Measurements from ENCODE around the gene CDH2. TPM values are rescaled to one million over a fixed set of nuclear protein-coding genes. Genes with fewer than 3 reads are reported as not detected.

Gene CDH2
- total RNA-seq, 1 experiment from 2014 or later, result 32.5 TPM

DNA sequence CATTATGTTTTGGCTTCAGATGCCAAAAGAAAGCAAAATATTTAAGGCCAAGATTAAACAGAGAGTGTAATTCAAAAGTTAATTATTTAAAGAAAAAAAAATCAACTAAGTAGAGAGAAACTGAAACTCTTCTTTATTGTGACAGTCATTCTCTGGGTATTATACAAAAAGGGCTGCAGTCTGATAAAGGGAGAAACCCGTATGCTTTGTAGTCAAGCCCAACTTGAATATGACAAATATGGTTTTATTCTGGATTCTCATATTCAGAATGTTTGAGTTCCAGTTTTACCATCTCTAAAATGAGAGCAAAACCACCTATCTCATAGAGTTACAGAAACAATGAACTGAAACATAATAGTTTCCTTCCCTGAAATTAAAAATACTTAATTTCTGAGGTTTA is 8.2 kb downstream of the CDH2 start:
- DNase-seq (ENCODE audit: low spot score), result no peak

DNA sequence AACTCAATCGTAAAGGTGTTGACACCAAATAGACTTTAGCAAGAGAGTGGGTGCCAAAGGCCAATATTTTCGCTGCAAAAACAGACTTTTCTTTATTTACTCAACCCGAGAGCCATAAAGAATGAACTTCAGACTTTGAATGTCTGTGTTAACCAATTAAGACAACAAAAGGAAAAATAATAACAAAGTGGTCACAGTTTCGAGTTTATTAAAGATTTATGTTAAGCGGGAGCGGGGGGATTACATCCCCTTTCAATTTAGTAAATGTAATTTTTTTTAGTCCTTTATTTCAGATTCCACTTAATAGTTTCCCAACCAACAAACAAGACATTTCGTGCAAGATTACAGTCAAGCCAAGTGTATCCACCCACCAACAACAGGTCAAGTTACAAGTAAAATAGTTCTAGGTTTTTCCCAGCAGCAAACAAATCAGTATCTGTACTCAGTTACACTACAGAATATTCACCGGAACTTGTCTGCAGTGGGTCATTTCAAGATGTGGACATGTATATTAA is 9.0 kb downstream of the CDH2 start:
- DNase-seq (ENCODE audit: low spot score), result no peak

DNA sequence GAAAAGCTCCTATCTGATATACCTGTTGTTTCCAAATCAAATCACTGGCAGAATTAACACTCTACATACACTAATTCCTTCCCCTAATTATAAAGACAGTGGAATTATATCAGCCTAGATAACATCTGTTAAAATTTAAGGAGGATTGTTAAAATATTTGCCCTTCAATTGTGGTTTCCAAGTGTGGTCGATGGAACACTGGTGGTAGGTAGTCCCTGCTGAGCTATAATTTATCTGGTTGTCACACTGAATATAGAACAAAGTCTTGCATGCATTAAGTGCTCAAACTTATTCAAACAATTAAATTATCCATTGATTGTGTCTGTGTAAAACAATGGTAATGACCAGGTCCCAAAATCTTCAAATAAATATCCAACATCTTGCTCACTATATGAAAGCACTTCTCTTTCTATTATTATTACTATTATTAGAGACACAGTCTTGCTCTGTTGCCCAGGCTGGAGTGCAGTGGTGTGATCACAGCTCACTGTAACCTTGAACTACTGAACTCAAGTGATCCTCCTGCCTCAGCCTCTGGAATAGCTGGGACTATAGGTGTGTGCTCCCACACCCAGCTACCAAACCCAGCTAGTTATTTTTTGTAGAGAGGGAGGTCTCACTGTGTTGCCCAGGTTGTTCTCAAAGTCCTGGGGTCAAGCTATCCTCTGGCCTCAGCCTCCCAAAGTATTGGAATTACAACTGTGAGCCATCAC is 12.0 kb downstream of the CDH2 start:
- DNase-seq (ENCODE audit: low spot score), result no peak

DNA sequence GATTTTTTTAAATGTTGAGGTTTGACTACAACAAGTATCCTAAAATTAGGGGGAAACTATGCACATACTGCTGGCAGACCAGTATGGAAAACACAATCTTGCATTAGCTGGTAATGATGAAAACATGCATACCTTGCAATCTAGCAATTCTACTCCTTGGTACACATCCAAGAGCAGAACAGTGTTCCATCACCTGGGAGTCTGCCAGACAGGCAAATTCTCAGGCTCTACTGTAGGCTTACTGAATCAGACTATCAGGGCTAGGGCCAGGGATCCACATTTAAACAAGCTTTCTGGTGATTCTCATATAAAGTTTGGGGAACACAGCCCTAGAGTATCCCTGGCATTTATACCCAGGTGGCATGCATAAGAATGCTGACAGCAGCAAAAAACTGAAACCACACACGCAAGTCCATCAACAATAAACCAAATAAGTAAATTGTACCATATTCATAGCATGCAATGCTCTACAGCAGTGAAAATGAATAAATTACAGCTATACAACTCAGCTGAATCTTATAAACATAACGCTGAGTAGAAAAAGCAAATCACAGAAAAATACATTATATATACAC is 13.6 kb downstream of the CDH2 start:
- DNase-seq (ENCODE audit: low spot score), result no peak

DNA sequence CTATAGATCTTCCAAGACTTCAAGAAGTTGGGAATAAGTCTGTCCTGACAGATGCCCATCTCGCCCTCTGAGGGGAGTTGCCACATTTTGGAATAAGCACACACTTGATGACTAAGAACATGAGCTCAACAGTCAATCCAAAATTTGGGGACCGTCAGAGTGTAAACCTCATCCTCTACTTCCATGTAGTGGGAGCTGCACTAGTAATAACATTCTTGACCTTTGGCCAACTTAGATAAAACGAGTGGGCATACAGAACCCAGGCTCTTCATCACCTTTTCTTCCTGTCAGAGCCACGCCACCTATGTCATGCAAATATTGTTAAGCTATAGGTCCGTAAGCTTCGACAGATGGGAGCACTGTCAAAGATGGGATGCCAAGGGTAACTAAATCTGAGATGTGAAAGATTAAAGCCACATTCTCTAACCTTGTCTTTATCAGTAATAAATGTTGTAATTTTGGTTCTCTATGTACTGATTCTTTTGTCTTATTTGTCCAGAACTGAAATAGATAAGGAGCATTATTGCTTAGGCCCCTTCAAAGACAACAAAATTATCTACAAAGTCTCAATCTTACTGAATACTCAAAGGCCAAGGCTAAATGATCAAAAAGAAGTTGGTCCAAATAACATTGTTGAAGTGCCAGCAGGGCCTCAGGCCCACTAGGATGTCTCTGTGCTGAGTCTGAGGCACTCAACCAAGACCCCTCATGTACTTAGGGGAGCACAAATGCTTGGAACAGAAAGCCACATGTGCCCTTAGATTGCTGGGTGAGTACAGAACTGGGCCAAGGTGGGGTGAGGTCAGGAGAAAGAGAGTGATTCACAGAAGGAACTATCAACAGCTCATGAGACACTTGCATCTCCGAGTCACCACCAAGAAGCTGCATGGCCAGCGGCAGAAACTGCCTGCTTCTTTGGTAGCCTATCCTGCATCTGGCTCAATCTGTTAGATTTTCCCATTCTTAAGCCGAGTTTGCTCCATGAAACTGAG is 15.0 kb downstream of the CDH2 start:
- DNase-seq (ENCODE audit: low spot score), result no peak

DNA sequence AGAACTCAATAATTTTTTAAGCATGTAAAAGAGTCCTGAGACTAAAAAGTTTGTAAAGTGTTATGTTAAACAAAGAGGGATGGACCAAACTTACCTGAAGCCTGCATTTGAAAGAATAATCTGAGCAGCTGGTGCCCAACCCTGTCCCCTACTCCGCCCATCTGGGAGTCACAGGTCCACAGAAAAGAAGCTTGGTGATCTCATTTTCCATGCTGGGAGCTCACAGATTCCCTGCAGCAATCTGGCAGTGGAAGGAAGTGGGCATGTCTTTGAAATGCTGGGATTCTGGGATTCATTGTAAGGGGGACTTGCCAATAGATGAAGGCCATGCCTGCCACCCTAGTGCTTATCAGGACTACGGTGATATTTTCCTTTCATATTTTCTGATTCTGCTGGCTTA is 17.9 kb downstream of the CDH2 start:
- no peak for DNase-seq (ENCODE audit: low spot score)

DNA sequence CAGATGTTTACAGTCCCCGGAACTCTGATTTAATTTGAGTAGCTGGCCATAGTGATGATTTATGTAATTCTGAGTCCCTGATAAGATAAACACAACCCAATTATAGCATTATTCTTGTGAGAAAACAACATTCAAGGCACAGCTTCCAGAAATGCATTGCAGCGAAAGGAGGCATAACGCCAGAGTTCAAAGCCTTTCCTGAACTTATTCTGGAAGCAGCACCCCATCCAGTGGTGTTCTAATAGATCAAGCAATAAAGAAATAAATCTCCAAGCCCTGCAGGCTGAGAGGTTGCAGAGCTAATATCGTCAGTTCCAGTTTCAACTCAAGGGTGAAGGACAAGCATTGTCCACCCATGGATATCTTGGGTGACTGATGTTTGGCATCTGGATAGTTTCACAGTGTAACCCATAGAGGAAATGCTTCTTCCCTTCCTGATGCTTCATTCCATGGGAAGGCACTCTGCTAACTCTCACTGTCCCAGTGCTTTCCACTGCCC is 18.8 kb downstream of the CDH2 start:
- DNase-seq (ENCODE audit: low spot score), result no peak

DNA sequence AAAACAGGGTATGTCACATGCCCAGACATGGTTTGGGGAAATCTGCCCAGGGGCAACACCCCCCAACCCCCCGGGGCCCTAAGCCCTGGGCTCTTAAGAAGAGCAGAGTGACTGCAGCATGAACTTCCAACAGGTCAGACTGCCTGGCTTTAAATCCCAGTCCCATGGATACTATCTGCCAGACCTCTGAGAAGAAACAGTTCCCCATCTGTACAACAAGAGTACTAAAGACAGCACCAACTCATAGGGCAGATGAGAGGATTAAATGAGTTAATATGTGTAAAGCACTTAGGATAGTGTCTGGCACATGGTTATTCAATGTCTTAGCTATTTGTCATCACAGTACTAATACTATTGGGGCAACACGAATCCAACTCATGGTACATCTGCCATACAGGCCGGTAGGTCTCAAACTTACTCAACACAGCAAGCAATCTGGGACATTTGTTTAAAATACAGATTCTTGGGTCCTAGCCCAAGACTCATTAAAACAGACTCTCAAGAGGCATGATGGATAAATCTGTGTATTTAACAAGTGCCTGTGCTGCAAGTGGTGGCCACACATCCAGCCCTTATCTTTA is 23.4 kb downstream of the CDH2 start:
- DNase-seq (ENCODE audit: low spot score), result no peak

DNA sequence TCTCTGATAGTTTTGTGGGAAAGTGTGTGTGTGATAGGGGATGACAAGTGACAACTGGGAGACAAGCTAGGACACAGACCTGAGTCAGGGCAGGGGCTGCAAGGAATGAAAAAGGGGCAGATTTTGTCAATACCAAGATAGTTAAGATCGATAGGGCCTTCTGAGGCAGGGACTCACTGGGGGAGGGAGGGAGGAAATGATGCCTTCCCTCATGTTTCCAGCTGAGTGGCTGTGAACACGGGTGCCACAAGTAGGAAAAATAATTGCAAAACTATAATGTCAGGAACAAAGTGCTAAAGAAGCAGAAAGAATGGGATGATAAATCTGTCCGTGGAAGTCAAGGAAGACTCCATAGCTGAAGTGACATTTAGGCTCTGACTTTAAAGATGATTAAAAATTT is 24.2 kb downstream of the CDH2 start:
- no peak for DNase-seq (ENCODE audit: low spot score)

DNA sequence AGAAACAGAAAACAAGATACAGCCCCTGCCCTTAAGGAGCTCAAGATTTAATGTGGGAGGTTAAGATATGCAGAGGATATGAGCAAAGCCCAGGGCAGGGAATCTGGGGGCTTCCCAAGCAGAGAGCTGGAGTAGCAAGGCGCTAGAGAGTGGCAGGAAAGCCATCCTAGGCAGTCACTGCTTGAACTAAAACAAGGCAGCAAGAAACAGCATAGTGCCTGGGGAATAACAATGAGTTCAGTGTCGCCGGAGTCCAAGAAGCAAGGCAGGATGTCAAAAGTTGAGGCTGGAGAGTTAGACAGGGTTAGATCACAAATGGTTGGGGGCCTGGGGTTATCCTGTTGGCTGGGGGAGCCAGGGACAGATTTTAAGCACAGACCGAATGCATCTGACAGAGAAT is 24.6 kb downstream of the CDH2 start:
- DNase-seq (ENCODE audit: low spot score), result no peak

DNA sequence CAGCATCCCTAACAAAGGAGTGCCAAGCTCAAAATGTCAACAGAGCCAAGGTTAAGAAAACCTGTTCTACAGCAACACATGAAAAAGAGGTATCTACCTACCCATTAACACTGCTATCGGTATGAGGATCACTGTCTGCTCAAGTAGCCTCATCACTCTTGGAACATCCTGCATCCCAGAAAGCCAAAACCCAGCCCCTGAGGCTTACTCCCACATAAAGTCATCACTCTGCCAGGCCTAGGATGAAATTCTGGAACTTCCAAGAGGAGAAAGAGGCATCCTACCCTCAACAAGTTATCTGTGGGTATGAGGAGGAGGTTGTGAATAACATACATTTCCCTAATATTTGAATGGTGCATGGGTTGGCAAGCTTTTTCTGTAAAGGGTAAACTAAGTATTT is 25.5 kb downstream of the CDH2 start:
- no peak for DNase-seq (ENCODE audit: low spot score)

DNA sequence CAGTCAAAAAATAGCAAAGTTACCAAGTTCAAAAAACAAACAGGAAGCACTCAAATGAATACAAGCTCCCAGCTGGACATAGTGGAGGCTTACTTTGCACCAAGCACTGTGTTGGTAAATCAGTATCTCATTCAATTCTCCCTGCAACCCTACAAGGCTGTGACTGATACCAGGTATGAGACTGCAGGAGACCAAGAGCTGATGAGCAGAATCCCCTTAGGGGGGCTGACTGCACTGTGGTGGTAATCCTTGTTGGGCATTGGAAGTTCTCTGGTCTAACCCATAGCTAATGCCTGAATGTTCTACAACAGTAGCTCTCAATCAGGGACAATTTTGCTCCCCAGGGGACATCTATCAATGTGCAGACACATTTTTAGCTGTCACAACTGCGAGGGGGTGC is 26.0 kb downstream of the CDH2 start:
- no peak for DNase-seq (ENCODE audit: low spot score)

DNA sequence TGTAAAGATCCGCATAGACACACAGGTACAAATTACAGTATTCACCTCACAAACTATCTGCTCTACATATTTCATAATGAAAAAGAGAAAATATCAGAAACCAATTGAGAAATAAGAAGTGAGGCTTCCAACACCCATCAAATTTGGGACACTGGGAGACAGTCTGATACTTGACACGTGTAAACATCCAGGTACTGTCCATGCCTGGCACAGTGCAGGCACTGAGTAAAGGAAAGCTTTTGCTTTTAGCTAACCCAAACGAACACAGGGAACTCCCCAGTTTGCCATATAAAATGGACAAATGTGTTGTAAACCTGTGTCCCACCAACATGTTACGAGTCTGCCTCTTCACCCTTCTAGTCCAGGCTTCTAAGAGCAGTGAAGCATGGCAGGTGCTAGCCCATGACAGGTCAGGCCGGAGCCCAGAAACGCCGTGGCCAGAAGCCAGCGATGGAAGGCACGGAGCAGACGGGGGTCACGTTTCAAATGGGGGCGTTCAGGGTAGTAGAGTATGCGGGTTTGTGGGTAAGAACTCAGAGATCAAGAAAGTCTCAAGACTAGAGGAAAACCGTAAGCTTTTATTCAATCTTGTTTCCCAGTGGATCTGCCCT is 27.0 kb downstream of the CDH2 start:
- DNase-seq (ENCODE audit: low spot score), result no peak

DNA sequence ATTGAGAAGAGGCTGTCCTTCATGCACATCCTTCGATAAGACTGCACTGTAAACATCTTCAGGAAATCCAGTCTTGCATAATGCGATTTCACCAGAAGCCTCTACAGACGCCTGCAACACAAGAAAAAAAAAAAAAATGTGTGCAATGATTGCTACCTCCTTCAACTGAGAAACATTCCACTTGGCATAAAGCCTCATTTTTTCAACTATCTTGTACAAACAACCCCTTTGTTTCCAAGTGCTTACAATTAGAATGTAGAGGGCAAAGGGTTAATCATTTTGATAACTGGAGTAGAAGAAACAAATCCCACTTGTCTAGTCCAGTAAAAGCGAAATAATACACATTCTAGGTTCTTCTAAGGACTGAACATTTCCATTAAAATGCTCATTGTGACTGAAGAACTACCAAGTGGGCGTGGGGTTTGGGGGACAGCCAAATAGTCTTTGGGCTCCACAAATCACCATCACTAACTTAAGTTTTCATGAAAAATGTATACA is 29.2 kb downstream of the CDH2 start:
- DNase-seq (ENCODE audit: low spot score), result peak; percentile 25

DNA sequence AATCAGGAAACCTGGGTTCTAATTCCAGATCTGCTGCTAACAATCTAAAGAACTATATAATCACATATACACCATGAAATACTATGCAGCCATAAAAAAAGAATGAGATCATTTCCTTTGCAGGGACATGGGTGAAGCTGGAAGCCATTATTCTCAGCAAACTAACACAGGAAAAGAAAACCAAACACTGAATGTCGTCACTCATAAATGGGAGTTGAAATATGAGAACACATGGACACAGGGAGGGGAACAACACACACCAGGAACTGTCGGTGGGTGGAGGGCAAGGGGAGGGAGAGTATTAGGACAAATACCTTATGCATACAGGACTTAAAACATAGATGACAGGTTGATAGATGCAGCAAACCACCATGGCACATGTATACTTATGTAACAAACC is 33.2 kb downstream of the CDH2 start:
- DNase-seq (ENCODE audit: low spot score), result no peak

DNA sequence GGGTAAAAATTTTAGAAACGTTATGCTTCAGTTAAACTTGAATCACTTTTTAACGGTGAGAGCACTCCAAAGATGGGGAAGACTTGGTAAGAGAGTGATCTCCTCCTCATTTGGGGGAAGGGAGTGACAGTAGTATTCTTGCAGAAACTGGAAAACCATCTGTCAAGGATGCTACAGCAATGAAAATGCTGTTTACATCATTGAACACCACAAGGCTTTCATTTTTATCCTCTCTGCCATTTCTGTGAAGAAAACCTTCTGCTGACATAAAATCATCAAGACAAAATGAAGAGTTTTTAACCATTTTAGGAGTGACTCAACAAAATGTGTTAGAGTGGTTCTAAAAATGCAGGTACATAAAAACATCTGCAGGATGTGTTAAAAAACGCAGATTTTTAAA is 38.1 kb downstream of the CDH2 start:
- no peak for DNase-seq (ENCODE audit: low spot score)

DNA sequence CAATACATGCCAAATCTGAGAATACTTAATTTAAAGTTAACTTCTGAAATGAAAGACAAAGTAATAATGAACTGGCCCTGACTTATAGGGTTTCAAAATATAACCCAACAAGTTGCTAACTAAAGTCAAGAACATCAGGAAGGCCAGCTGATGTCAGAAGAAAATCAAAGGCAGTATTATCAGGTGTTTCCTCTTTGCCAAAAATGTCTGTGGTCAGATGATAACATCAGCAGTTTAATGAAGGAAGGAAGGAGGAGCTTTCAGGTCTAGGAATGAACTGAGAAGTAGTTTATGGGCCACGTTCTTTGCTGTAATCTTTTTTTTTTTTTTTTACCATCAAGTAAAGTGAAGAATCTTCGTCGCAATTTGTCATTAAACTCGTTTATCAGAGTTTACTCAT is 40.9 kb downstream of the CDH2 start:
- no peak for DNase-seq (ENCODE audit: low spot score)

DNA sequence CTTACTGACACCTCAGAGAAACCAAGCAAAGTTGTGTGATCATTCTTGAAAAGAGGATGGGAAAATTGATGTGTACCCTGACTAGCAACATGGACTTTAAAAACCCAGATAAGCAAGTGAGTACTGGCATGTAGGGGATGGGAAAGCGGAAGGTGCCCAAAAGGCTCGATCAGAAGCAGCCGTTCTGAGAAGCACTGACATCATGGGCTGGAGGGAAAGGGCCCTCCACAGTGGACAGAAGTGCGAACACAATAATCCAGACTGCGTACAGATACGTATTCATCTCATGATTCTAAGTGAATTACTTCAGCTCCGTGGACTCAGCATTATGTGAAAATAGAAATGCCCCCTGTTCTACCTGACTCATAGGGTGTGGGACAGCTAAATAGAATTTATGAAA is 42.2 kb downstream of the CDH2 start:
- DNase-seq (ENCODE audit: low spot score), result no peak

DNA sequence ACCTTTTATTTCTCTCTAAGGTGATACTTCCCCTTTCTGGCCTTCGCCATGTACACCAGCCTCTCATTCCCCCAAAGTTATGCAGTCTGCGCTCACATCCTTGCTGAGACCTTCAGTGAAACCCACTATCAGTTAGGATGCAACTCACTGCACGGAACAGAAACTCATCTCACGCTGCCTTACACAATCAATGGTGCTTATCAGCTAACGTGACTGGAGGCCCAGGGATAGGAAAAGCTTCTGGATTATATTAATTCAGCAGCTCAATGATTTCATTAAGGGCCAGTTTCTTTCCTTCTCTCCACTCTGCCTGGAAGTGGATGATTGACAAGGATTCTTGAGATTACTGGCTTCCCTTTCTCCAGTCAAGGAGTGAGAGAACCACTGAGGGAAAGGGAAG is 44.8 kb downstream of the CDH2 start:
- DNase-seq (ENCODE audit: low spot score), result no peak

DNA sequence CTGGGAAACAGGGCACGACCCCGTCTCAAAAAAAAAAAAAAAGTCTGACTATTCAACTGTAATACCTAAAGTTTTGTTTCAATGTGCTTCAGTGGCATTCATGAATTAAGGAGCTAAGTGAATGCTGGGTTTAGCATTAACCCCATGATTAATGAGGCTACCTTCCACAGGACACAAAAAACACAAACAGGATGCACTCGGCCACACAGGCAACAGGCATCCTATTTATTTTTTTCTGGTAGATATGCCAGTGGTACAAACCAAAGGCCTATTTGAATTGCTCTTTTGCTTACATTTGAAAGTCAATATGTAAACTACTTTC is 48.3 kb downstream of the CDH2 start:
- DNase-seq (ENCODE audit: low spot score), result no peak

All from H4 (cell line).